Measurements from ENCODE around the gene CD69. TPM values are rescaled to one million over a fixed set of nuclear protein-coding genes. Genes with fewer than 3 reads are reported as not detected.
"Not testable (repeated sequence)": the region's sequence is repeated elsewhere in the genome, so short reads cannot be mapped to it uniquely, and the experiment has no call there.

Gene CD69
- total RNA-seq, 1 experiment from 2014 or later: not detected

GRCh38 chr12:9738905-9739304, 21.8 kb downstream of the CD69 start:
- H3K27ac Mint-ChIP-seq; H3K18ac ChIP-seq (ENCODE audit: insufficient read length, low read depth, low read length); H3K9ac ChIP-seq (ENCODE audit: extremely low read depth, insufficient read length, low read length); H2BK15ac ChIP-seq (ENCODE audit: low read depth, low read length); H2AFZ ChIP-seq (ENCODE audit: low read length); H3K4me2 ChIP-seq (ENCODE audit: insufficient read depth, insufficient read length, low read length); H4K91ac ChIP-seq (ENCODE audit: insufficient read length, low read depth, low read length); H2AK5ac ChIP-seq (ENCODE audit: insufficient read length, low read length); H3K27me3 Mint-ChIP-seq (ENCODE audit: low read depth); H3K27ac ChIP-seq (ENCODE audit: insufficient read length, low read depth, low read length); H3K9me3 Mint-ChIP-seq; DNase-seq; H3K9me3 ChIP-seq (ENCODE audit: control insufficient read depth, low read depth, low read length); H3K79me1 ChIP-seq (ENCODE audit: insufficient read depth, low read depth, low read length, poor library complexity, severe bottlenecking); H3K4me1 Mint-ChIP-seq; H3K4ac ChIP-seq (ENCODE audit: low read depth, low read length); H4K8ac ChIP-seq (replicated peaks; ENCODE audit: insufficient read length, low read depth, low read length); H3K56ac ChIP-seq (ENCODE audit: insufficient read length, low read depth, low read length); H2BK5ac ChIP-seq (ENCODE audit: insufficient read length, low read length); H3K23me2 ChIP-seq (ENCODE audit: insufficient read length, low read depth, low read length, poor library complexity, severe bottlenecking); H3K27me3 ChIP-seq (ENCODE audit: insufficient read depth, low read length); H2BK120ac ChIP-seq (ENCODE audit: low read depth, low read length, poor library complexity, severe bottlenecking); H3K79me2 ChIP-seq (ENCODE audit: insufficient read depth, low read length); H4K5ac ChIP-seq (ENCODE audit: insufficient read length, low read depth, low read length); H4K20me1 ChIP-seq (ENCODE audit: control insufficient read depth, insufficient read depth, insufficient read length); H3K4me1 ChIP-seq (ENCODE audit: insufficient read depth, low read length); H3T11ph ChIP-seq (ENCODE audit: low read length); H3K23ac ChIP-seq (ENCODE audit: insufficient read length, low read depth, low read length); H3K14ac ChIP-seq (ENCODE audit: insufficient read depth, low read length); H3K4me3 Mint-ChIP-seq; H2BK12ac ChIP-seq (ENCODE audit: insufficient read length, low read depth, low read length); H2BK20ac ChIP-seq (ENCODE audit: low read depth, low read length, poor library complexity, severe bottlenecking); H3K36me3 Mint-ChIP-seq (ENCODE audit: insufficient read depth in 1 of 3, low read depth in 3 of 3): not testable (repeated sequence)
- WGBS (ENCODE audit: extremely low coverage, insufficient read length, low lambda C conversion rate): no CpG with 5 or more reads among the region's 14 CpGs

Data from H9 (cell line).